GM23338 (cell line): ENCODE results near the gene CDKAL1. TPM values are rescaled to one million over a fixed set of nuclear protein-coding genes. Genes with fewer than 3 reads are reported as not detected.
"Not testable (repeated sequence)": the region's sequence is repeated elsewhere in the genome, so short reads cannot be mapped to it uniquely, and the experiment has no call there.

Experiments used
- ATAC-seq: fragments of 200-7000 bp; cut with Tn5 transposase; 3 replicates; pipeline ENCODE4 v1.9.1; 2020
- DNase-seq: peaks from one replicate; pipeline ENCODE4 v3.0.0-alpha.2; 2015; ENCODE audit warnings: low spot score
- H2AFZ ChIP-seq: fragments of 200-600 bp; sonication (generic); 2 replicates; pipeline ENCODE4 v1.8.0; 2016; ENCODE audit warnings: antibody characterized with exemption, mild to moderate bottlenecking, moderate library complexity
- H3F3A ChIP-seq: fragments of 200-600 bp; sonication (generic); replicated peaks from 2 replicates; pipeline ENCODE4 v1.8.0; 2017; ENCODE audit warnings: antibody characterized with exemption, mixed run types, low read depth
- H3K27ac ChIP-seq: fragments of 200-600 bp; sonication (generic); 2 replicates; pipeline ENCODE4 v1.6.1; 2016; ENCODE audit warnings: low read depth
- H3K27me3 ChIP-seq: fragments of 200-600 bp; sonication (generic); 2 replicates; pipeline ENCODE4 v1.8.0; 2016; ENCODE audit warnings: mild to moderate bottlenecking, mixed run types, moderate library complexity; ENCODE audit not compliant: insufficient read depth
- H3K36me3 ChIP-seq: fragments of 200-600 bp; sonication (generic); 2 replicates; pipeline ENCODE4 v1.8.0; 2016; ENCODE audit warnings: mild to moderate bottlenecking; ENCODE audit not compliant: insufficient read depth
- H3K4me1 ChIP-seq: fragments of 200-600 bp; sonication (generic); 2 replicates; pipeline ENCODE4 v1.8.0; 2016; ENCODE audit warnings: mild to moderate bottlenecking, moderate library complexity; ENCODE audit not compliant: insufficient read depth
- H3K4me2 ChIP-seq: fragments of 200-600 bp; sonication (generic); 2 replicates; pipeline ENCODE4 v1.7.1; 2017; ENCODE audit warnings: mixed run types
- H3K4me3 ChIP-seq: fragments of 200-600 bp; sonication (generic); 2 replicates; pipeline ENCODE4 v1.6.1; 2016; ENCODE audit warnings: mixed run types
- H3K79me2 ChIP-seq: fragments of 200-600 bp; sonication (generic); replicated peaks from 2 replicates; pipeline ENCODE4 v1.8.0; 2017; ENCODE audit warnings: mild to moderate bottlenecking; ENCODE audit not compliant: insufficient read depth
- H3K9me2 ChIP-seq: fragments of 200-600 bp; sonication (generic); 2 replicates; pipeline ENCODE4 v1.8.0; 2017; ENCODE audit not compliant: insufficient read depth
- H4K20me1 ChIP-seq: fragments of 200-600 bp; sonication (generic); replicated peaks from 2 replicates; pipeline ENCODE4 v1.8.0; 2017; ENCODE audit warnings: mild to moderate bottlenecking; ENCODE audit not compliant: insufficient read depth
- H3K27ac Mint-ChIP-seq: 2 replicates; pipeline ENCODE4 v1.8.0; 2020; ENCODE audit warnings: inconsistent platforms, mild to moderate bottlenecking, moderate library complexity, mixed read lengths
- H3K27me3 Mint-ChIP-seq: 3 replicates; pipeline ENCODE4 v1.8.0; 2022; ENCODE audit warnings: low read depth, mild to moderate bottlenecking, moderate library complexity, mixed read lengths, inconsistent platforms; ENCODE audit not compliant: insufficient read depth, poor library complexity
- H3K36me3 Mint-ChIP-seq: 3 replicates; pipeline ENCODE4 v1.8.0; 2021; ENCODE audit warnings: low read depth, mild to moderate bottlenecking, inconsistent platforms, moderate library complexity, mixed read lengths
- H3K4me1 Mint-ChIP-seq: 3 replicates; pipeline ENCODE4 v1.8.0; 2020; ENCODE audit warnings: mild to moderate bottlenecking, inconsistent platforms, mixed read lengths
- H3K4me3 Mint-ChIP-seq: 3 replicates; pipeline ENCODE4 v1.8.0; 2021; ENCODE audit warnings: moderate library complexity, mild to moderate bottlenecking, inconsistent platforms, mixed read lengths
- H3K9me3 Mint-ChIP-seq: 3 replicates; pipeline ENCODE4 v1.8.0; 2020; ENCODE audit warnings: moderate library complexity, mild to moderate bottlenecking, inconsistent platforms, mixed read lengths
- CREB1 ChIP-seq: fragments of 250-450 bp; sonication (Bioruptor Pico); IDR thresholded peaks from 2 replicates; pipeline ENCODE4 v1.5.0; 2020; ENCODE audit warnings: low read depth, mild to moderate bottlenecking, moderate library complexity
- CTCF ChIP-seq, 2 experiments: fragments of 200-600 bp in 1 of 2; sonication (generic) in 1 of 2; conservative IDR thresholded peaks; 2 replicates each; pipeline versions ENCODE4 v1.5.1 to v1.6.1; 2016 to 2017; ENCODE audit warnings: antibody characterized with exemption in 2 of 2, low read depth in 2 of 2, mild to moderate bottlenecking in 2 of 2, moderate library complexity in 1 of 2
- ETS1 ChIP-seq: IDR thresholded peaks from 2 replicates; pipeline ENCODE4 v1.6.1; 2016; ENCODE audit warnings: antibody characterized with exemption
- EZH2 ChIP-seq: fragments of 200-600 bp; sonication (generic); IDR thresholded peaks from one replicate; pipeline ENCODE4 v1.8.0; 2017; ENCODE audit warnings: antibody characterized with exemption, mild to moderate bottlenecking, low read depth; ENCODE audit not compliant: unreplicated experiment
- POLR2AphosphoS5 ChIP-seq: IDR thresholded peaks from 2 replicates; pipeline ENCODE4 v1.6.1; 2016; ENCODE audit warnings: antibody characterized with exemption, low read depth
- ZNF114 ChIP-seq: fragments of 250-450 bp; sonication (Bioruptor Pico); IDR thresholded peaks from 2 replicates; pipeline ENCODE4 v1.5.0; 2020; ENCODE audit warnings: mild to moderate bottlenecking, moderate library complexity
- ZNF331 ChIP-seq: fragments of 250-450 bp; sonication (Bioruptor Pico); IDR thresholded peaks from 2 replicates; pipeline ENCODE4 v1.5.0; 2020; ENCODE audit warnings: low read depth, mild to moderate bottlenecking, moderate library complexity
- polyA plus RNA-seq: library from polyadenylated mRNA; unstranded; fragments of >200 nt; fragmentation: Nextera tagmentation; extraction: Ambion mirVana; gene quantifications from 2 replicates; pipeline ENCODE4 v1.2.1, GENCODE V29; 2016
- total RNA-seq: library from RNA; depleted of rRNA; stranded (reverse); fragments of >200 nt; shearing (Covaris generic); gene quantifications from 2 replicates; pipeline ENCODE4 v1.2.3, GENCODE V29; 2014
- TF ChIP-seq, protein P1 (sequence below): IDR thresholded peaks from one replicate; pipeline ENCODE4 v1.6.1; 2018; ENCODE audit warnings: antibody characterized with exemption; ENCODE audit not compliant: unreplicated experiment

Gene CDKAL1
- total and polyA plus RNA-seq, 2 experiments from 2014 or later, result 17.8 to 35.0 TPM

DNA sequence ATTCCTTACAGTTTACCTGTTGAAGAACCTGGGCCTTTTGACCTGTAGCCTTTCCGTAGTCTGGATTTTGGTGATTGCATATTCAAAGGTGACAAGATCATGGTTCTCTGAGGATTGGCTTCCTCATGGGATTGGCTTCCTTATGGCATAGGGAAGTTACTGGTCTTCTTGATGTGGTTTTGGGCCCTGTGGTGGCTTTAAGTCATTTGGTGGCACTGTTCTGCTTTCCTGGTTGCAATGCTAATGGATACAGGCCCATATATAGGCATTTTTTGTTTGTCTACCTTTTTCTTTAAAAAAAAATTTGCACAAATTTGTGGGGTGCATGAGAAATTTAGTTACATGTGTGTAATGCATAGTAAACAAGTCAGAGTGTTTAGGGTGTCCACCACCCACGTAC, 185.7 kb downstream of the CDKAL1 start (continued):
- TF ChIP-seq, protein P1, sequence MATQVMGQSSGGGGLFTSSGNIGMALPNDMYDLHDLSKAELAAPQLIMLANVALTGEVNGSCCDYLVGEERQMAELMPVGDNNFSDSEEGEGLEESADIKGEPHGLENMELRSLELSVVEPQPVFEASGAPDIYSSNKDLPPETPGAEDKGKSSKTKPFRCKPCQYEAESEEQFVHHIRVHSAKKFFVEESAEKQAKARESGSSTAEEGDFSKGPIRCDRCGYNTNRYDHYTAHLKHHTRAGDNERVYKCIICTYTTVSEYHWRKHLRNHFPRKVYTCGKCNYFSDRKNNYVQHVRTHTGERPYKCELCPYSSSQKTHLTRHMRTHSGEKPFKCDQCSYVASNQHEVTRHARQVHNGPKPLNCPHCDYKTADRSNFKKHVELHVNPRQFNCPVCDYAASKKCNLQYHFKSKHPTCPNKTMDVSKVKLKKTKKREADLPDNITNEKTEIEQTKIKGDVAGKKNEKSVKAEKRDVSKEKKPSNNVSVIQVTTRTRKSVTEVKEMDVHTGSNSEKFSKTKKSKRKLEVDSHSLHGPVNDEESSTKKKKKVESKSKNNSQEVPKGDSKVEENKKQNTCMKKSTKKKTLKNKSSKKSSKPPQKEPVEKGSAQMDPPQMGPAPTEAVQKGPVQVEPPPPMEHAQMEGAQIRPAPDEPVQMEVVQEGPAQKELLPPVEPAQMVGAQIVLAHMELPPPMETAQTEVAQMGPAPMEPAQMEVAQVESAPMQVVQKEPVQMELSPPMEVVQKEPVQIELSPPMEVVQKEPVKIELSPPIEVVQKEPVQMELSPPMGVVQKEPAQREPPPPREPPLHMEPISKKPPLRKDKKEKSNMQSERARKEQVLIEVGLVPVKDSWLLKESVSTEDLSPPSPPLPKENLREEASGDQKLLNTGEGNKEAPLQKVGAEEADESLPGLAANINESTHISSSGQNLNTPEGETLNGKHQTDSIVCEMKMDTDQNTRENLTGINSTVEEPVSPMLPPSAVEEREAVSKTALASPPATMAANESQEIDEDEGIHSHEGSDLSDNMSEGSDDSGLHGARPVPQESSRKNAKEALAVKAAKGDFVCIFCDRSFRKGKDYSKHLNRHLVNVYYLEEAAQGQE, result no peak
- TF ChIP-seq ZNF331 (CRISPR knock-in tag) (no peak), CTCF (conservative IDR thresholded peaks at IDR 0.05; ENCODE audit: low read depth in 2 of 2) (no peak), ZNF114 (no peak), CREB1 (CRISPR knock-in tag) (no peak), POLR2AphosphoS5 (no peak), EZH2 (no peak), ETS1 (no peak)

- not testable (repeated sequence) for H3K4me3 Mint-ChIP-seq, H3K27me3 Mint-ChIP-seq, H4K20me1 ChIP-seq, DNase-seq, H3K9me2 ChIP-seq, H3K27ac ChIP-seq, H3K36me3 ChIP-seq, H3F3A ChIP-seq, H3K4me2 ChIP-seq, H2AFZ ChIP-seq, H3K4me3 ChIP-seq, H3K27me3 ChIP-seq, ATAC-seq, H3K27ac Mint-ChIP-seq, H3K4me1 ChIP-seq
- H3K4me1 Mint-ChIP-seq, result peaks cover 19% of the 10 kb centered on the region
- H3K36me3 Mint-ChIP-seq, result peaks cover 24% of the 10 kb centered on the region
- H3K79me2 ChIP-seq, result peaks cover 16% of the 10 kb centered on the region; the same call in 1 of the 2 replicates
- H3K9me3 Mint-ChIP-seq, result peaks cover 20% of the 10 kb centered on the region; the same call in 2 of the 3 replicates
Observed at GRCh38 chr6:20721121-20721520, 186.9 kb downstream of the CDKAL1 start.
